Measurements from ENCODE around the gene PNMT.
A peak's percentile ranks its signal among the peaks of the same experiment; 100 is the strongest.

The PNMT gene

GRCh38 chr17:39670746-39671145 lies 2.5 kb downstream of the PNMT start:
- DNase-seq = no peak

- no peak for DNase-seq
Measured at GRCh38 chr17:39671651-39672521, 3.6 kb downstream of the PNMT start.

- no peak for DNase-seq
Measured at GRCh38 chr17:39672522-39673334, 4.5 kb downstream of the PNMT start.

GRCh38 chr17:39673335-39674081 lies 5.3 kb downstream of the PNMT start:
- no peak for DNase-seq

- no peak for DNase-seq
Measured at GRCh38 chr17:39674179-39674578, 5.9 kb downstream of the PNMT start.

- DNase-seq = no peak
Measured at GRCh38 chr17:39674702-39675389, 6.6 kb downstream of the PNMT start.

- no peak for DNase-seq
Measured at GRCh38 chr17:39675390-39676082, 7.3 kb downstream of the PNMT start.

- DNase-seq = peak in 2 of 5 donors; percentile 23 to 84
Measured at GRCh38 chr17:39676198-39676819, 8.1 kb downstream of the PNMT start.

- DNase-seq = no peak
Measured at GRCh38 chr17:39677072-39677471, 8.8 kb downstream of the PNMT start.

- DNase-seq = no peak
Measured at GRCh38 chr17:39677542-39678339, 9.5 kb downstream of the PNMT start.

GRCh38 chr17:39678340-39679116 lies 10.3 kb downstream of the PNMT start:
- no peak for DNase-seq

- DNase-seq = peak in 2 of 5 donors; percentile 37 to 69
Measured at GRCh38 chr17:39679521-39680192, 11.4 kb downstream of the PNMT start.

- DNase-seq = no peak
Measured at GRCh38 chr17:39683295-39683939, 15.2 kb downstream of the PNMT start.

- no peak for DNase-seq
Measured at GRCh38 chr17:39684369-39685192, 16.3 kb downstream of the PNMT start.

GRCh38 chr17:39687101-39687545 lies 18.9 kb downstream of the PNMT start:
- DNase-seq = no peak

- peak; percentile 58 to 90 (median 68) for DNase-seq
Measured at GRCh38 chr17:39687546-39688474, 19.6 kb downstream of the PNMT start, which contains the start of gene PGAP3. Gene PGAP3, minus strand, starts transcription at chr17:39688057. Its CDS starts 43 bp downstream, at chr17:39688014.
